Colonic mucosa (tissue), 4 donors: ENCODE results near the gene TNIP1. TPM values are rescaled to one million over a fixed set of nuclear protein-coding genes. Genes with fewer than 3 reads are reported as not detected.
A peak's percentile ranks its signal among the peaks of the same experiment; 100 is the strongest.

ENCODE experiments used
- DNase-seq: peaks from one replicate; pipeline ENCODE4 v3.0.0-alpha.2; 2020
- H3K27ac ChIP-seq: fragments of 200-600 bp; one replicate; pipeline ENCODE4 v1.8.0; 2021
- H3K27me3 ChIP-seq: fragments of 200-600 bp; one replicate; pipeline ENCODE4 v1.8.0; 2021
- H3K36me3 ChIP-seq: fragments of 200-600 bp; one replicate; pipeline ENCODE4 v1.8.0; 2021
- H3K4me1 ChIP-seq: fragments of 200-600 bp; one replicate; pipeline ENCODE4 v1.8.0; 2021; ENCODE audit warnings: mild to moderate bottlenecking
- H3K4me3 ChIP-seq: fragments of 200-600 bp; one replicate; pipeline ENCODE4 v1.8.0; 2021
- H3K9ac ChIP-seq, 2 donors: one replicate each; pipeline ENCODE4 v1.7.0; 2013; ENCODE audit warnings: control low read depth in 2 of 2, low read depth in 2 of 2, low read length in 2 of 2
- H3K9me3 ChIP-seq: fragments of 200-600 bp; one replicate; pipeline ENCODE4 v1.8.0; 2021
- CTCF ChIP-seq: fragments of 200-600 bp; IDR thresholded peaks from one replicate; pipeline ENCODE4 v1.8.0; 2022; ENCODE audit warnings: antibody characterized with exemption, mild to moderate bottlenecking
- intact Hi-C: fragments of 100-400 bp; cut with DNase I; formaldehyde crosslinking; loops from one replicate; pipeline ENCODE4 v1.14.1; 2022
- total RNA-seq, 2 donors: library from RNA; stranded (reverse); fragmentation: NEBNext Ultra II Directional in 1 of 2; extraction: Animal tissue kit (Norgen Biotek cat#: 25700) in 1 of 2; gene quantifications; one replicate each; pipeline ENCODE4 v1.2.1, GENCODE V29; 2021
- donor health status: healthy.
- donor health status: DM: no; HTN: no; CAD: no.
- donor health status: DM: no; HTN: no; CAD: no.

TNIP1 gene
- total RNA-seq, 2 donors from 2014 or later = 153 to 220 TPM

GRCh38 chr5:151014680-151015343, 66.0 kb downstream of the TNIP1 start:
- no peak for TF ChIP-seq CTCF
- no peaks in the 10 kb centered on the region for H3K27me3 ChIP-seq
- no peaks in the 10 kb centered on the region for H3K4me1 ChIP-seq
- H3K9me3 ChIP-seq = no peaks in the 10 kb centered on the region
- no peak for DNase-seq
- no peak overlapping the region for H3K9ac ChIP-seq
- H3K4me3 ChIP-seq = no peak overlapping the region
- H3K36me3 ChIP-seq = no peaks in the 10 kb centered on the region
- intact Hi-C loops = no loop called here
- H3K27ac ChIP-seq = no peak overlapping the region

- Histone ChIP-seq H3K9ac (no peak overlapping the region), H3K27ac (no peak overlapping the region), H3K9me3 (no peaks in the 10 kb centered on the region), H3K36me3 (no peaks in the 10 kb centered on the region), H3K4me3 (no peak overlapping the region), H3K27me3 (no peaks in the 10 kb centered on the region), H3K4me1 (no peaks in the 10 kb centered on the region)
- no peak for DNase-seq
- intact Hi-C loops = no loop called here
- TF ChIP-seq CTCF = no peak
Measured at GRCh38 chr5:151012862-151013261, 68.0 kb downstream of the TNIP1 start.

- Histone ChIP-seq H3K4me3 (no peak overlapping the region), H3K27me3 (no peaks in the 10 kb centered on the region), H3K27ac (no peak overlapping the region), H3K36me3 (no peaks in the 10 kb centered on the region), H3K4me1 (peaks cover 3% of the 10 kb centered on the region), H3K9me3 (no peaks in the 10 kb centered on the region), H3K9ac (no peak overlapping the region)
- intact Hi-C loops = no loop called here
- no peak for DNase-seq
- no peak for TF ChIP-seq CTCF
Measured at GRCh38 chr5:151008906-151009305, 71.9 kb downstream of the TNIP1 start.

- no peak overlapping the region for H3K4me3 ChIP-seq
- DNase-seq = no peak
- no peaks in the 10 kb centered on the region for H3K36me3 ChIP-seq
- no peaks in the 10 kb centered on the region for H3K27me3 ChIP-seq
- TF ChIP-seq CTCF = no peak
- H3K27ac ChIP-seq = no peak overlapping the region
- H3K9me3 ChIP-seq = no peaks in the 10 kb centered on the region
- intact Hi-C loops = no loop called here
- peaks cover 3% of the 10 kb centered on the region for H3K4me1 ChIP-seq
- no peak overlapping the region for H3K9ac ChIP-seq
Measured at GRCh38 chr5:151008210-151008491, 72.7 kb downstream of the TNIP1 start.

GRCh38 chr5:151007430-151008209, 73.2 kb downstream of the TNIP1 start:
- H3K4me1 ChIP-seq = peaks cover 3% of the 10 kb centered on the region
- H3K27me3 ChIP-seq = no peaks in the 10 kb centered on the region
- TF ChIP-seq CTCF = no peak
- H3K9ac ChIP-seq = no peak overlapping the region
- DNase-seq = no peak
- H3K9me3 ChIP-seq = no peaks in the 10 kb centered on the region
- peak overlapping the region; percentile 60 for H3K27ac ChIP-seq
- no peak overlapping the region for H3K4me3 ChIP-seq
- no peaks in the 10 kb centered on the region for H3K36me3 ChIP-seq
- intact Hi-C loops = no loop called here
